ENCODE results near the gene MACROD2. TPM values are rescaled to one million over a fixed set of nuclear protein-coding genes. Genes with fewer than 3 reads are reported as not detected.

The MACROD2 gene
- total RNA-seq, 1 donor from 2014 or later = 3.5 TPM

GRCh38 chr20:14881518-14881917, 886.2 kb downstream of the MACROD2 start:
- Histone ChIP-seq H3K4me3 (no peak overlapping the region), H3K27ac (no peak overlapping the region), H3K4me1 (no peaks in the 10 kb centered on the region), H3K36me3 (no peaks in the 10 kb centered on the region), H3K9me3 (no peaks in the 10 kb centered on the region), H3K27me3 (no peaks in the 10 kb centered on the region)
- intact Hi-C loops (cut with DNase I) = no loop called here
- no peak for TF ChIP-seq CTCF (IDR thresholded peaks at IDR 0.05)
- no peak for DNase-seq (ENCODE audit: low spot score in 2 of 2)

- DNase-seq (ENCODE audit: low spot score in 2 of 2) = no peak
- H3K9me3 ChIP-seq = no peaks in the 10 kb centered on the region
- H3K27ac ChIP-seq = no peak overlapping the region
- no peaks in the 10 kb centered on the region for H3K27me3 ChIP-seq
- intact Hi-C loops (cut with DNase I) = no loop called here
- no peaks in the 10 kb centered on the region for H3K36me3 ChIP-seq
- H3K4me3 ChIP-seq = no peak overlapping the region
- no peak for TF ChIP-seq CTCF (IDR thresholded peaks at IDR 0.05)
- H3K4me1 ChIP-seq = no peaks in the 10 kb centered on the region
Observed at GRCh38 chr20:14882157-14882556, 886.8 kb downstream of the MACROD2 start.

- Histone ChIP-seq H3K27me3 (no peaks in the 10 kb centered on the region), H3K27ac (no peak overlapping the region), H3K9me3 (no peaks in the 10 kb centered on the region), H3K4me1 (no peaks in the 10 kb centered on the region), H3K4me3 (no peak overlapping the region), H3K36me3 (no peaks in the 10 kb centered on the region)
- TF ChIP-seq CTCF (IDR thresholded peaks at IDR 0.05) = no peak
- intact Hi-C loops (cut with DNase I) = no loop called here
- DNase-seq (ENCODE audit: low spot score in 2 of 2) = no peak
Observed at GRCh38 chr20:14882846-14883245, 887.5 kb downstream of the MACROD2 start.

GRCh38 chr20:14883324-14883723, 888.0 kb downstream of the MACROD2 start:
- no peak for TF ChIP-seq CTCF (IDR thresholded peaks at IDR 0.05)
- Histone ChIP-seq H3K4me3 (no peak overlapping the region), H3K27me3 (no peaks in the 10 kb centered on the region), H3K27ac (no peak overlapping the region), H3K36me3 (no peaks in the 10 kb centered on the region), H3K4me1 (no peaks in the 10 kb centered on the region), H3K9me3 (no peaks in the 10 kb centered on the region)
- no peak for DNase-seq (ENCODE audit: low spot score in 2 of 2)
- intact Hi-C loops (cut with DNase I) = no loop called here

GRCh38 chr20:14885661-14886060, 890.3 kb downstream of the MACROD2 start:
- Histone ChIP-seq H3K4me1 (no peaks in the 10 kb centered on the region), H3K27me3 (no peaks in the 10 kb centered on the region), H3K36me3 (no peaks in the 10 kb centered on the region), H3K4me3 (no peak overlapping the region), H3K9me3 (no peaks in the 10 kb centered on the region), H3K27ac (no peak overlapping the region)
- DNase-seq (ENCODE audit: low spot score in 2 of 2) = no peak
- intact Hi-C loops (cut with DNase I) = no loop called here
- TF ChIP-seq CTCF (IDR thresholded peaks at IDR 0.05) = no peak

GRCh38 chr20:14888134-14888533, 892.8 kb downstream of the MACROD2 start:
- H3K27ac ChIP-seq = no peak overlapping the region
- no peak for DNase-seq (ENCODE audit: low spot score in 2 of 2)
- intact Hi-C loops (cut with DNase I) = no loop called here
- no peaks in the 10 kb centered on the region for H3K9me3 ChIP-seq
- H3K27me3 ChIP-seq = no peaks in the 10 kb centered on the region
- no peak overlapping the region for H3K4me3 ChIP-seq
- H3K36me3 ChIP-seq = no peaks in the 10 kb centered on the region
- no peak for TF ChIP-seq CTCF (IDR thresholded peaks at IDR 0.05)
- no peaks in the 10 kb centered on the region for H3K4me1 ChIP-seq
